HG03378 (cell line): ENCODE measurements around the gene CCT2.

Experiments
- ATAC-seq: cut with Tn5 transposase; IDR thresholded peaks from one replicate; pipeline ENCODE4 v1.9.1; 2021; ENCODE audit warnings: mild to moderate bottlenecking, moderate library complexity; ENCODE audit not compliant: unreplicated experiment

CCT2 gene

DNA sequence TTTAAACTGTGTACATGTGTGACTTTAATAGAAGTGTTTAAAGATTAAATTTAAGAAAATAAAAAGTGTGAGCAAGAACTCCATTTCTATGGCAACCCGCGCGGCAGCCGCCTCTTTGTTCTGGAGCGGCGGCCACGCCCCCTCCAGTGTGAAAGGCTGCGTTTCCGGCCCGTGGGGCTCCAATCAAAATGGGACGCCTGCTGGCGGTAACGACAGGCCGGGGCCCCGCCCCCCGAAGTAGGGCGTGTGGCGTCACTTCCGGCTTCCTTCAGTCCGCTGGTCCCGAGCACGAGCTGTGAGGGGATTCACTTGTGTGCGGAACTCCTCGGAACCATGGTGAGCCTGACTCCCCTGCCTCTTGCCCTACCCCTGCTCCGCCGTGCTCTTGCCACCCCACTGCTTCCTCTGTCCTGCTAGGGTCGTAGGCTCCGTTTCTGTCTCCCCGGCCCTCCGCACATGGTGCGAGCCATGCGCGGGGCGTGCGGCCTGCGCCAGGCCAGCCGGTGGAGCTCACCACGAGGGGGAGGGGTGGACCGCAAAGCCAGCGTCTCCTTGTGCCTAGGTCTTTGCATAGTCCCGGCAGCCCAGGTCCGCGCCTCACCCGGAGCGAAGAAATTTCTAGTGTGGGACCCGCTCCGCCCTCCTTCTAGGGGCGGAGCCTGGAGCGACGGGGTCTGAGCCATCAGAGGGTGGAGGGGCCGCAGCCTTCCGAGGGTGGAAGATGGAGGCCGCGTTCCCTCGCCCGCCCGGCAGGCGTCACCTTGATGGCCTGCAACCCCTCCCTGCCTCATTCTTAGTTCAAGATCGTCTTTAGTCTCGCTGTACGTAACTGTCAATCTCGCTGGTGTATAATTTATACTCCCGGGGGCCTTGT is at the start of gene CCT2:
Gene CCT2 (plus strand): TSS at position 271 of the 874 bp plus-strand sequence. CDS start 63 bp downstream, at position 334.
- ATAC-seq = peak; percentile 91

GRCh38 chr12:69540987-69541386 is 44.3 kb upstream of the CCT2 start:
- no peak for ATAC-seq

- no peak for ATAC-seq
Measured at GRCh38 chr12:69544087-69544486, 41.2 kb upstream of the CCT2 start.

- no peak for ATAC-seq
Measured at GRCh38 chr12:69545081-69545480, 40.2 kb upstream of the CCT2 start.

- ATAC-seq = peak; percentile 86
Measured at GRCh38 chr12:69546693-69547438, 38.4 kb upstream of the CCT2 start.

- no peak for ATAC-seq
Measured at GRCh38 chr12:69548687-69549086, 36.6 kb upstream of the CCT2 start.

GRCh38 chr12:69550569-69551350 is 34.5 kb upstream of the CCT2 start:
- ATAC-seq = no peak

GRCh38 chr12:69553628-69554248 is 31.5 kb upstream of the CCT2 start:
- ATAC-seq = no peak

DNA sequence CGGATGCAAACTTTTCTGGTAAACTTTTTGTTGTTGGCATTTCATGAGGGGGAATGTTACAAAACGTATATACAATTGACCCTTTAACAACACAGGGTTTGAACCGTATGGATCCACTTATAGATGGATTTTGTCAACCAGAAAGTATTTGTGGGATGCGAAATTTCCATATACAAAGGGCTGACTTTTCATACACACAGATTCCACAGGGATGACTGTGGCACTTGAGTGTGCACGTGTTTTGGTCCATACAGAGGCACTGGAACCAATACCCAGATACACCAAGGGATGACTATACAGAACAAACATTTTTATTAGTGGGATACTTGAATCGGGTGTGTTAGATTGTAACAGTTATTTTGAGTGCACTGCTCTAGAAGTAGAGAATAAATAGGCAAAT is 29.8 kb upstream of the CCT2 start:
- no peak for ATAC-seq

GRCh38 chr12:69556383-69556782 is 28.9 kb upstream of the CCT2 start:
- no peak for ATAC-seq

DNA sequence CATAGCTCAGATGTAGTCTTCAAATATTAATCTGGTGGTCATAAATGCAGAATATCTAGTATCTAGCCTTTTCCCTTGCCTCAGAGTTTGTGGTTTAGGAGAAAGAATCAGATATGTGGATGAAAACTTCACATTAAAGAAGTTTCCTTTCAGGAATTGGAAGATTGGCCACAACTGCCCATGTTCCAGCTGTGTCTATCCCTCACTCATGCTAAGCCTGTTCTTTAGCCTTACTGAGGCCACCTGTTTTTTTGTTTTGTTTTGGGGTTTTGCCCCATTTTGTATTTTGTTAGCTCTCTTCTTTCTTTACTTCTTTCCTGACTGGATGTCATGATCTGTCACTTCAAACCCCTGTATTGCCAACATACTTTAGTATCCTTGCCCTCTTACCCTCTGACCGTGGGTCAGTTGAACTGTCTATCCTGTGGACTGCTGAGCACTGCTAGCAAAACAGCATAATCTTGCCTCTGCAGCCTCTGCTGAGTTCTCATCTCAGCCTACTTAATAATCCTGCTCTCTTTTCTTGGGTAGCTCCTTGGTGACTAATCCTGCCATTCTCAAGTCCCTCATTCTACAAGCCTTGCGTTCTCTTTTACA is 22.0 kb upstream of the CCT2 start:
- ATAC-seq = no peak

DNA sequence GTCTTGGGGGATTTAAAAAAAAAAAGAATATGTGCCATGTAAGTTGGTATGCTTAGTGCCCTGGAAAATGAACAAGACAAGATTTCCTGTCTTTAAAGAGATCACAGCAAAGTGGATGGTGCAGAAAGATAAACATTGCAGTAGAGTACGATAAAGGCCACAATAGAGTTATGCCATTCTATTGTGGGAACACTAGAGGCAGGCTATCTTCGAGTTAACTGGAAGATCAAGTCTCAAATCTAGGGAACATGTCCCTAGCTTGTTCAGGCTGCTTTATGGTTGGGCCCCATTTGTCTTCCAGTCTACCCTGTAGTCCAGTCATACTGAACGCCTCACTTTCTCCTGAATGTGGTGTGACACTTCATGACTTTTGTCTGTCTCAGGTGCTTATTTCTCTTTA is 18.7 kb upstream of the CCT2 start:
- ATAC-seq = no peak

DNA sequence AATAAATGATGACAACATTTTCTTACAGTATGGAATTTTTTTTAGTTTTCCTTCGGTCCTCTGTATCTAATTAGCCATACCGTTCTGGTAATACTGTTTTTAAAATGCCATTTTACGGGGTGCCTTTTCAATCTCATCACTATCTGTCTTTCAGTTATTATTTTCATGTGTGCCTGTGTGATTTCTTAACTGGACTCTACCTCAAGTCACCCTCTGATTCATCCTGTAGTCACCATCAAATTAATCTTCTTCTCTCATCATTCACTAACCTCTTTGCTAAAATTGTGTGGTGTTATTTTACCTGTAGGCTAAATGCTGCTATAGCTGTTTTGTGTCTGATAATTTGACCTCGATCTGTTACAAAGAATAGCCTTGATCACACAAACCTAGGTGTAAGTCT is 16.0 kb upstream of the CCT2 start:
- no peak for ATAC-seq

GRCh38 chr12:69570000-69570516 is 15.2 kb upstream of the CCT2 start:
- no peak for ATAC-seq

GRCh38 chr12:69570545-69571399 is 14.5 kb upstream of the CCT2 start:
- ATAC-seq = peak; percentile 70

- ATAC-seq = no peak
Measured at GRCh38 chr12:69575346-69575745, 9.9 kb upstream of the CCT2 start.

DNA sequence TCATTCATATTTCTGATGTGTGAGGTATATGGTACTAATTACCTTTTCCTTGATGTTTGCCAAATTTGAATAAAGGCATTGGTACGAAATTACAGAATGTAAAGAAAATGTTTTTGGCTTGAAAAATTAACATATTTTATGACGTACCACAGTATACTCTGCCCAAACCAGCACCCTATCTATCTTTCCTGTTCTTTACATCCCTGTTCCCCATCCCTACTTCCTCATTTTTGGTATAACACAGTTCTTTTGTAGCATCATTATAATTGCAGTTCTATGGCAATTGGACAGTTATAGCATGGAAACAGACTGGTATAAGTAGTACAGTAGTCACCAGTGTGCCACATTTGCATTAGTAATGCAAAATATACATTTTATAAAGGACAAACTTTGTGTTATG is 7.0 kb upstream of the CCT2 start:
- no peak for ATAC-seq

DNA sequence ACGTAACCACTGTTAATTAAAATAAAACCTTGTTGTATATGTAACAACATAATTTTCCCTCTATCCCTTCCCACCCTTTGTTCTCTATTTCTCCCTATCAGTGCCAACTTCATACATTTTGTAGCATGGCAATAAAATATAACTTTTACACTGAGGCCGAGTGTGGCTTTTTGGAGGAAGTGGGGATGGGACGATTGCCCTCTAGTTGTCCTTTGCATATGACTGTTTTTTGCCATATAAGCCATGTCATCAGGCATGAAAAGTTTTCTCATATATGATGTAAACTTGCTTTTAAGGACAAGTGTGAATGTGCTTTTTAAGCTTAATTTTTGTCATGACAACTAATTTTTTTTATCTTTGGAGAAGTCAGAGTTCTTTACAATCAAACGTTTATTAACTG is 6.2 kb upstream of the CCT2 start:
- ATAC-seq = no peak

DNA sequence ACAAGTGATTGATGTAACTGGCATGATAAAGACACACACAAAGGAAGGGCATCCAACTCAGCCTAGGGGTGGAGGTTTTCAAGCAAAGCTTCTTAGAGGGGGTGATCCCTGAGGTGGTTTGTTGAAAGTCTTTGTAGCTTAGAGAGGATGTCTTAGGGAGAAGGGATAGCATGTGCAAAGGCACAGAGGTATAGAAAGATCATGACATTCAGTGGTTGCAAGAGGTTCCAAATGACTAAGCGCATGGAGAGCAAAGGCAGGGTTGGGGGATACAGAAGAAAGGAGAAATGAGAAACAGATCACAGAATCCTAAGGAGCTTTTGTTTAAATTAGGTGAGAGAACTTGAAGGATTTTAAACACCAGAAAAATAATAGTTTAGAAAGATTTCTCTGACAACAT is 5.2 kb upstream of the CCT2 start:
- ATAC-seq = no peak
